SU-DHL-6 (cell line): Measurements from ENCODE around the gene CYP2E1.

Experiments
- CTCF ChIP-seq: fragments of 200-600 bp; sonication (generic); IDR thresholded peaks from one replicate; pipeline ENCODE4 v1.5.1; 2017; ENCODE audit warnings: antibody characterized with exemption, mild to moderate bottlenecking, low read length, moderate library complexity; ENCODE audit not compliant: insufficient read depth, poor library complexity, severe bottlenecking
- EZH2phosphoT487 ChIP-seq: fragments of 200-600 bp; sonication (generic), shearing (Covaris generic); conservative IDR thresholded peaks from 2 replicates; pipeline ENCODE4 v1.6.1; 2018; ENCODE audit warnings: mild to moderate bottlenecking, antibody characterized with exemption, low read length, moderate library complexity, mixed read lengths

DNA sequence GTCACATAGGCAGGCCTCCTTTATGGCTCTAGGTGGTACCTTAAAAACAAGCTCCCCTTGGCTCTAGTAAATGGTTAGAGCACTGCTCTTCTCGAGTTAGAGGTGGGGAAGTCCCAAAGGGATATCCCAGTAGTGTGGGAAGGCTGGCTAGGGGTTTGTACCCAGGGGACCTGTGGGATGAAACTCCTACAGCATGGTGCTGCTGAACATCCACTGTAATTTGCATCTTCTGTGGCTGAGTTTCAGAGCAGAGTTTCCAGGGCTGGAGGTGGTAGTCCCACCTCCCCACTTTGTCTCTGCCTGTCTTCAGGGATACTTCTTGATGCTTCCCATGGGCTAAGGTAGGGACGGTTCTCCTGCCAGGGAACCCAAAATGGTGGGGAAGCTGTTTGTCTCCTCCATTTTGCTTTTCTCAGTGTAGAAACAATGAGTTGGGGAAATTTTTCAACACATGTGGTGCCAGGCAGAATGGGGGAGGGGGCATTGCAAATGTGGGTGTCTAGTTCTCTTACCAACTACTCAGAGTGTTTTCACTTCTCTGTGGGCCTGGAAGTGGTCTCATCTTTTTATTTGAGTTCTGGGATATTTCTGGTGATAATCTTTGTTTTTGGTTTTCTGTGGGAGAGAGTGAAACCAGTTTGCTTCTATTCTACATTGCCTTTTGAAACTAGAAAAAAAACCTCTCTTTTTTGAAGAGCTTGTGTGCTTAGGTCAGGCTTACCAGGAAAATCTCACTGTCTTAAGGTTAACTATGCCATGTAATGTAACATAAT lies 37.2 kb upstream of the CYP2E1 start:
- TF ChIP-seq CTCF: no peak
- TF ChIP-seq EZH2phosphoT487: no peak
